ENCODE data around the gene TAF13.
A peak's percentile ranks its signal among the peaks of the same experiment; 100 is the strongest.

TAF13 gene

DNA sequence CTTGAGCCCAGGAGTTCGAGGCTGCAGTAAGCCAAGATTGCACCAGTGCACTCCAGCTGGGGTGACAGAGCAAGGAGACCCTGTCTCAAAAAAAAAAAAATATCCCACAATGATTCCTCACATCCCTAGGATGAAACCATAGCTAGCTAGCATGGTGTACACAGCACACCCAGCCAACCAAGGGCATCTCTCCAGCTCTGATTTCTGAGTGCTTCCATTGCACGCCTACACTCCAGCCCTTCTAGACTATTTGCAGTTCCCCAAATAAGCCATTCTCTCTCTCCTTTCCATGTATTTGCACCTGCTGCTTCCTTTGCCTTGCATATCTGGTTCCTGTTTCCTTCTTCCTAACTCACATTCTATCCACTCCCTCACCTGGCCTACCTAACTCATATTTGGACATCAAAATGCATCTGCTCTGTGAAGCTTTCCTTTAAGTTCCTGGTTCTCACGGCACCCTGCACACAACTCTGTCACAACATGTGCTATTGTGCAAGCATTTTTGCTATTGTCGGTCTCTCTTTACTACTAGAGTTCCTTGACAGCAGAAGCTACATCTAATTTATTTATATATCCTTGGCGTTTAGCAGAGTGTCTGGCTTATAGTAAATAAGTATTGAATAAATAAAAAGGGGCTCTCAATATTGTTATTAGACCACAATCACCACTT, 35.7 kb upstream of the TAF13 start:
- no peaks in the 10 kb centered on the region for H3K36me3 ChIP-seq
- no peak for TF ChIP-seq Cebpa-rat (IDR thresholded peaks at IDR 0.05)

GRCh38 chr1:109109906-109110305, 34.1 kb upstream of the TAF13 start:
- Histone ChIP-seq H3K9ac (no peak overlapping the region), H3K4me3 (no peak overlapping the region), H4K20me1 (peaks cover 16% of the 10 kb centered on the region; the same call in 1 of the 2 replicates), H3K27me3 (peaks cover 26% of the 10 kb centered on the region), H3K27ac (no peak overlapping the region), H3K4me2 (no peak overlapping the region), H3K9me3 (no peaks in the 10 kb centered on the region), H3K36me3 (no peaks in the 10 kb centered on the region), H3K4me1 (peaks cover 25% of the 10 kb centered on the region)
- TF ChIP-seq Cebpa-rat (IDR thresholded peaks at IDR 0.05) = no peak

More for the DNA sequence above, 35.7 kb upstream of the TAF13 start:
- peaks cover 16% of the 10 kb centered on the region; the same call in 1 of the 2 replicates for H4K20me1 ChIP-seq
- H3K9me3 ChIP-seq = no peaks in the 10 kb centered on the region
- H3K4me3 ChIP-seq = no peak overlapping the region
- peaks cover 25% of the 10 kb centered on the region for H3K4me1 ChIP-seq
- no peak overlapping the region for H3K27ac ChIP-seq
- H3K9ac ChIP-seq = no peak overlapping the region
- H3K4me2 ChIP-seq = no peak overlapping the region
- H3K27me3 ChIP-seq = peaks cover 41% of the 10 kb centered on the region

GRCh38 chr1:109107785-109108184, 32.0 kb upstream of the TAF13 start:
- Histone ChIP-seq H3K9ac (no peak overlapping the region), H3K27me3 (peaks cover 5% of the 10 kb centered on the region)

GRCh38 chr1:109105881-109106280, 30.1 kb upstream of the TAF13 start:
- no peak overlapping the region for H3K27ac ChIP-seq
- H3K9me3 ChIP-seq = no peaks in the 10 kb centered on the region
- no peak overlapping the region for H3K9ac ChIP-seq
- H4K20me1 ChIP-seq = peaks cover 6% of the 10 kb centered on the region; the same call in 1 of the 2 replicates
- H3K27me3 ChIP-seq = no peaks in the 10 kb centered on the region
- no peak overlapping the region for H3K4me3 ChIP-seq
- TF ChIP-seq Cebpa-rat (IDR thresholded peaks at IDR 0.05) = no peak
- H3K4me1 ChIP-seq = peaks cover 10% of the 10 kb centered on the region; the same call in 1 of the 2 replicates
- H3K36me3 ChIP-seq = peaks cover 14% of the 10 kb centered on the region
- H3K4me2 ChIP-seq = no peak overlapping the region

More at GRCh38 chr1:109107785-109108184, 32.0 kb upstream of the TAF13 start:
- peaks cover 4% of the 10 kb centered on the region; the same call in 1 of the 2 replicates for H4K20me1 ChIP-seq
- H3K4me3 ChIP-seq = no peak overlapping the region
- peaks cover 9% of the 10 kb centered on the region for H3K4me1 ChIP-seq
- no peaks in the 10 kb centered on the region for H3K9me3 ChIP-seq
- no peak for TF ChIP-seq Cebpa-rat (IDR thresholded peaks at IDR 0.05)
- peaks cover 2% of the 10 kb centered on the region for H3K36me3 ChIP-seq
- H3K4me2 ChIP-seq = no peak overlapping the region
- H3K27ac ChIP-seq = no peak overlapping the region

DNA sequence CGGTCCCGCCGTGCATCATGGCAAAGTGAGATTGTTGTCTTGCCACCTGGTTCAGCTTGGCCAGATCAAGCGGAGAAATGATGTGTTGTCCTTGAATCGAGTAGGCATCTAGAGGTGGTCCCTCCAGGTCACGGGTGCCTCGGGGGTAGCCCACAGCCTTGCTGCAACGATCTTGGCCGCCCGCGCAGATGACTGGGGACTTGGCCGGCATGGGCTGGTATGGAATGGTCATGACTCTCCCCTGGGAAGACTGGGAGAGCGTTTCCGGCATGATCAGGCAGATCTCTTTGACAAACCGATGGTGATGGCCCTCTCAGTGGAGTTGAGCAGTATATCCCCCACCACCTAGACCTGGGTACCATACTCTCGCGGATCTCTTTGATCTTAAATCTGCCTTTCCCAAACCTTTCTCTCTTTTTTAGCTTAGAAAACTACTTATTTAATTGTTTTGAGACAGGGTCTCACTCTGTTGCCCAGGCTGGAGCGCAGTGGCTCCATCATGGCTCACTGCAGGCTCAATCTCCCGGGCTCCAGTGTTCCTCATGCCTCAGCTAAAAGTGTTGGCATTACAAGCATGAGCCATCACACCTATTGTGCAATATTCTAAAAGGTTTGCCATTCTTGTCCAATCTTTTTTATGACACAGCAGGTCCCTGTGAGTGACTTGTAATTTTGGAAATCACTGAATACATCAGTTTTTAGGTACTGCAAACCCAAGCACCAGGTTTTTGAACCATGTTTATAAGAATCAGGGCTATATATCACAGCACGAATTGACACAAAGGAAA, 28.8 kb upstream of the TAF13 start:
- Histone ChIP-seq H3K36me3 (peaks cover 14% of the 10 kb centered on the region), H3K4me1 (peaks cover 11% of the 10 kb centered on the region; the same call in 1 of the 2 replicates), H3K9ac (no peak overlapping the region), H3K27me3 (no peaks in the 10 kb centered on the region), H3K9me3 (no peaks in the 10 kb centered on the region), H4K20me1 (peaks cover 6% of the 10 kb centered on the region; the same call in 1 of the 2 replicates), H3K27ac (no peak overlapping the region), H3K4me2 (no peak overlapping the region), H3K4me3 (no peak overlapping the region)
- TF ChIP-seq Cebpa-rat (IDR thresholded peaks at IDR 0.05) = peak; percentile 70

- Histone ChIP-seq H3K27me3 (no peaks in the 10 kb centered on the region), H3K4me1 (peaks cover 15% of the 10 kb centered on the region; the same call in 1 of the 2 replicates), H3K9ac (peak overlapping the region; percentile 92), H3K4me2 (peak overlapping the region; percentile 86), H3K9me3 (no peaks in the 10 kb centered on the region), H3K4me3 (peak overlapping the region; percentile 78), H3K36me3 (peaks cover 27% of the 10 kb centered on the region), H3K27ac (peak overlapping the region; percentile 93), H4K20me1 (peaks cover 18% of the 10 kb centered on the region)
- TF ChIP-seq Cebpa-rat (IDR thresholded peaks at IDR 0.05) = no peak
Measured at GRCh38 chr1:109099938-109100773, 24.4 kb upstream of the TAF13 start.

DNA sequence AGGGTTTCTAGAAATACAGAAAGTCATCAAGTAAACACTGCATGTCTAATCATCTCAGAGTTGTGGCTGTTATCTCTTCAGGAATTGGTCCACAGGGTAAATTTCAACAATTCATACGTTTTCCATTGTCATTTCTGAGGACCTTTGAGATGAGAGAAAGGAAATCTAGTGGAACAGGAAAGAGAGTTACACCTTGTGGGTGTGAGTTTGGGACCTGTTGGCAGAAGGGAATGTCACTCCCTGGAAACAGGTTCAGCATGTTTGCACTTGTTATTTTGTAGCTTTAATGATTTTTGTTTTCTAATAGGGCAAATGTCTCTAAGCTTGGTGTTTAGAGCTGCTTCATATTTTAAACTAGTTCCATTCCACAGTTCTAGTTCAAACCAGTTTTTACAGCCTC, 20.3 kb upstream of the TAF13 start:
- Histone ChIP-seq H3K4me1 (peaks cover 24% of the 10 kb centered on the region), H3K4me3 (no peak overlapping the region), H3K27ac (no peak overlapping the region), H4K20me1 (peaks cover 12% of the 10 kb centered on the region; the same call in 1 of the 2 replicates), H3K9ac (no peak overlapping the region), H3K9me3 (no peaks in the 10 kb centered on the region), H3K4me2 (no peak overlapping the region), H3K27me3 (no peaks in the 10 kb centered on the region), H3K36me3 (peaks cover 36% of the 10 kb centered on the region)
- no peak for TF ChIP-seq Cebpa-rat (IDR thresholded peaks at IDR 0.05)

DNA sequence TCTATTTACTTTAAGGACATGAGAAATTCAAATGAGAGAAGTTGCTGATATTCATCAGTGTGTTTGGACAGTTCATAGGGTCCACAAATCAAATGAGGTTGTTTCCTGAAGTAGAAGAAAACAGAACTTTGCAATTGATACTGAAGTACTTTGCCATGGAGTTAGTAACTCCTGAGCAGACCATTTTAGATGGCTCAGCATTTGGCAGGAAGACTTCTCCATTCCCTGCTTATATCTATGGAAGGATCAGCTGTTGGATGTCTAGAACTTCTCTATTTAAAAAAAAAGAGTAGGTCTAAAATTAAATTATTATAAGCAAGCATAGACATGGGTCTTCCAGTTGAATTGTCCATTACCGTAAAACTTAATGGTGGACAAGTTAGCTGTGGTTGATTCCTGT, 19.8 kb upstream of the TAF13 start:
- Histone ChIP-seq H3K9me3 (no peaks in the 10 kb centered on the region), H3K36me3 (peaks cover 36% of the 10 kb centered on the region), H3K4me1 (peaks cover 24% of the 10 kb centered on the region), H3K4me2 (no peak overlapping the region), H3K27ac (no peak overlapping the region), H3K27me3 (no peaks in the 10 kb centered on the region), H3K9ac (no peak overlapping the region), H3K4me3 (no peak overlapping the region), H4K20me1 (peaks cover 12% of the 10 kb centered on the region; the same call in 1 of the 2 replicates)
- no peak for TF ChIP-seq Cebpa-rat (IDR thresholded peaks at IDR 0.05)

DNA sequence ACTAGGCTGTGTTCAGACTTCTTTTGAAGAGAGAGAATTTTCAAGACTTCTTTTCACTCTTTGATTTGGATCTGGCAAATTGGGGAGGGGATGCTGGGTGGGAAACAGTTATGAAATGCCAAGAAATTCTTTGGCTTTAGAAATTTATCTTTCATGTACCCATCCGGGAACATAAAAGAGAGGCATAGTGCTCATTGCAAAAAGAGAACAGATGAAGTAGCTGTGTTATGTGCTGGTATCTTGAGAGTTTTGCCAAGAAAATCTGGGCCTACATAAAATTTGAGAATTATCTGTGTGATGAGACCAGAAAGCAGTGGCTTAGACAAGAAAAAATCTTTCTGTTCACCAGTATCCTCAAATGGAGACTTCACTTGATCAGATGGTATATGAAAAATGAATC, 19.1 kb upstream of the TAF13 start:
- H3K4me2 ChIP-seq = no peak overlapping the region
- TF ChIP-seq Cebpa-rat (IDR thresholded peaks at IDR 0.05) = no peak
- H3K27ac ChIP-seq = no peak overlapping the region
- peaks cover 29% of the 10 kb centered on the region for H3K4me1 ChIP-seq
- no peaks in the 10 kb centered on the region for H3K9me3 ChIP-seq
- H3K27me3 ChIP-seq = no peaks in the 10 kb centered on the region
- peaks cover 36% of the 10 kb centered on the region for H3K36me3 ChIP-seq
- peaks cover 12% of the 10 kb centered on the region; the same call in 1 of the 2 replicates for H4K20me1 ChIP-seq
- H3K4me3 ChIP-seq = no peak overlapping the region
- H3K9ac ChIP-seq = no peak overlapping the region

Measured in BLaER1 (cell line).